Thyroid gland (tissue), 4 donors: ENCODE results near the gene DNPH1.

Source experiments
- POLR2A ChIP-seq, 2 donors: fragments of 450-650 bp; IDR thresholded peaks; one replicate each; pipeline ENCODE4 v1.6.1; 2017; ENCODE audit warnings: antibody characterized with exemption in 2 of 2, mild to moderate bottlenecking in 2 of 2, moderate library complexity in 1 of 2
- TF ChIP-seq, protein P1 (sequence below), 6 experiments: fragments of 200-600 bp in 3 of 6; fragments of 450-650 bp in 3 of 6; sonication (generic) in 3 of 6; IDR thresholded peaks; one replicate each; pipeline ENCODE4 v1.5.1; 2016 to 2019; ENCODE audit warnings: antibody characterized with exemption in 6 of 6, mild to moderate bottlenecking in 2 of 6, inconsistent platforms in 1 of 6, moderate library complexity in 1 of 6

DNA sequence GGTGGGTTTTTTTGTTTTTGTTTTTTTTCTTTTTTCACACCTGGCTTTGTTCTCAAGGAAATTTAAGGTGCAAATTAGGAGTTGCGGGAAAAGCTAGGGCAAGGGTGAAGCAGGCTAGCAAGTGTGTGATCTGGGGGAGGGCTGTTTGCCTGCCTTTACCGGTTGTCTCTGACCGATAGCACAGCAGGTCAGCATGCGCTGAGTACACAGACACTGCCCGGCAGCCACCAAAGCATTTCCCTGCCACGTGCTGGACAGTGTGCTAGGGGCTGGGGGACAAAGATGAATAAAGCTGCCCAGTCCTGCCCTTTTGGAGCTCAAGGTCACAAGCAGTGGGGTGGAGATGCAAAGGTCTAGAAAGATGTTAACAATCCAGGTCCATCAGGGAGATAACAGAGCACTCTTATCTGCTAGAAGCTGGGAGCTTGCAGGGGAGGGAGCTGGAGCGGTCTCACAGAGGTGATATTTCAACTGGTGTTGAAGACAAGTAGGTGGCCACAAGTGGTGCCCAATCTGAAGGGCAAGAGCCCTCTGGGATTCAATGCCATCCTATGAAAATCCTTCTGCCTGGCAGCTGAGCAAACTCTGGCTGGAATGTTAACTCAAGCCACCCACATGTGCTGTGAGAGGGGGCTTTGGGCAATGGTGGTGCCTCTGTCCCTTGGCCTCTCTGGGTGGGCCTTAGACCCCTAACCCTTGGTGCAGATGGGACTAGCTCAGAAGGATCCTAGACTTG, 38.5 kb upstream of the DNPH1 start:
- no peak for TF ChIP-seq POLR2A (IDR thresholded peaks at IDR 0.05)
- TF ChIP-seq, protein P1, sequence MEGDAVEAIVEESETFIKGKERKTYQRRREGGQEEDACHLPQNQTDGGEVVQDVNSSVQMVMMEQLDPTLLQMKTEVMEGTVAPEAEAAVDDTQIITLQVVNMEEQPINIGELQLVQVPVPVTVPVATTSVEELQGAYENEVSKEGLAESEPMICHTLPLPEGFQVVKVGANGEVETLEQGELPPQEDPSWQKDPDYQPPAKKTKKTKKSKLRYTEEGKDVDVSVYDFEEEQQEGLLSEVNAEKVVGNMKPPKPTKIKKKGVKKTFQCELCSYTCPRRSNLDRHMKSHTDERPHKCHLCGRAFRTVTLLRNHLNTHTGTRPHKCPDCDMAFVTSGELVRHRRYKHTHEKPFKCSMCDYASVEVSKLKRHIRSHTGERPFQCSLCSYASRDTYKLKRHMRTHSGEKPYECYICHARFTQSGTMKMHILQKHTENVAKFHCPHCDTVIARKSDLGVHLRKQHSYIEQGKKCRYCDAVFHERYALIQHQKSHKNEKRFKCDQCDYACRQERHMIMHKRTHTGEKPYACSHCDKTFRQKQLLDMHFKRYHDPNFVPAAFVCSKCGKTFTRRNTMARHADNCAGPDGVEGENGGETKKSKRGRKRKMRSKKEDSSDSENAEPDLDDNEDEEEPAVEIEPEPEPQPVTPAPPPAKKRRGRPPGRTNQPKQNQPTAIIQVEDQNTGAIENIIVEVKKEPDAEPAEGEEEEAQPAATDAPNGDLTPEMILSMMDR (IDR thresholded peaks at IDR 0.05): no peak
